ENCODE results near the gene ACSM6.

The ACSM6 gene

GRCh38 chr10:95273393-95274312 is 79.6 kb downstream of the ACSM6 start:
- no peak for FAIRE-seq

DNA sequence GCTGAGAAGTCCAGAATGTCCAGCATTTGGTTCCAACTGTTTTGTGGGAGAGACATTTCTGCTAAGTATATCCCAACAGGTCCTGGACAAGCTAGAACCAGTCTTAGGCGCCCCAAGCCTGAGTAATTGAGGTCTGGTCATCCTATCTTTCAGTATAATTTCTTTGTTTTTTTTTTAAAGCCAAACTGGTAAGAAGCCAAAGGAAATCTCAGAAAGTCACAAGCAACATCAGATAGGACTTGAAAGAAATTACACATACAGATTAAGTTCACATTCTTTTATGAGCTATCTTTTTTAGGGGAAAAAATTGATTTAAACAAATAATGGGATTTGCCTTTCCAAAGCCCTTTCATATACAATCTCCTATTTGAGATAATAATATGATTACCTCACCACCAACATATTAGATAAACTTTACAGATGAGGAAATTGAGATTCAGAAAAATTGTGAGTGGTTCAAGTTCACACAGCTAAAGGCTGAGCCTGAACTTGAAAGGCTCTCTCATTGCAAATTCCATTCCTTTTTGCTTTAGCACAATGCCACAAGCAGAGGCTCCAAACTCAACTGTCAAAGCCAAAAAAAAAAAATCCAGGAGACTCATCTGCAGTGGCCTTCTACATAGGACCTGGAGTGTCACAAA is 81.8 kb downstream of the ACSM6 start:
- FAIRE-seq: no peak

- FAIRE-seq: no peak
Measured at GRCh38 chr10:95276367-95277200, 82.5 kb downstream of the ACSM6 start.

DNA sequence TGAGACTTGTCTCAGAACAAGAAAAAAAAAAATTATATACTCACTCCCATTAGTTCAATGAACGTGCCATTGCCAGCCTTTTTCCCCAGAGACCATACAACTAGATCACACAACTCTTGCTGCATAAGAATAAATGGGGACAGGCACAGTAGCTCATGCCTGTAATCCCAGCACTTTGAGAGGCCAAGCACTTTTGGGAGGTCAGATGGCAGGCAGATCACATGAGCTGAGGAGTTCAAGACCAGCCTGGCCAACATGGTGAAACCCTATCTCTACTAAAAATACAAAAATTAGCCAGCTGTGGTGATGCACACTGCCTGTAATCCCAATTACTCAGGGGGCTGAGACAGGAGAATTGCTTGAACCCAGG is 83.1 kb downstream of the ACSM6 start:
- no peak for FAIRE-seq

DNA sequence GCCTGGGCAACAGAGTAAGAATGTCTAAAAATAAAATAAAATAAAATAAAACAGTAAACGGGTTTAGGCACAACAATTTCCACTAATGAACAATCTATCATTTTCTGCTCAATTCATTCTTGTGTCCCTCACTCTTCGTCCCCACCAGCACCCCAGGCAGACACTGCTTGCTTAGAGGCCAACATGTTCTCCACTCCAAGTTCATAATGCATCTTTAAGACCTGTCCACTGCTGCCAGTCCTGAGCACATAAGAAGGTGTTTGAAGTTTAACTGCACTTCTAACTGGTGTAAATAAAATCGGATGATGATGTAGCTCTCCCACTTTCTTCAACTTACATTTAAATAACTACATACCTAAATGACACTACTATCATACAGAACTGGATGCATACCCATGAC is 83.6 kb downstream of the ACSM6 start:
- no peak for FAIRE-seq

All from islet of Langerhans (tissue), 1 donor.